Neural crest cell (in vitro differentiated cells): Measurements from ENCODE around the gene GAD1. TPM values are rescaled to one million over a fixed set of nuclear protein-coding genes. Genes with fewer than 3 reads are reported as not detected.

Experiments
- DNase-seq: peaks from one replicate; pipeline ENCODE4 v3.0.0; 2021; ENCODE audit warnings: low read depth, mixed read lengths, low spot score
- H3K27ac Mint-ChIP-seq: one replicate; pipeline ENCODE4 v1.8.0; 2021; ENCODE audit warnings: mild to moderate bottlenecking, mixed read lengths; ENCODE audit not compliant: unreplicated experiment
- H3K27me3 Mint-ChIP-seq: 2 replicates; pipeline ENCODE4 v1.8.0; 2021; ENCODE audit warnings: low read depth, mild to moderate bottlenecking, mixed read lengths
- H3K36me3 Mint-ChIP-seq: 2 replicates; pipeline ENCODE4 v1.8.0; 2021; ENCODE audit warnings: low read depth, mild to moderate bottlenecking, mixed read lengths
- H3K4me1 Mint-ChIP-seq: 2 replicates; pipeline ENCODE4 v1.8.0; 2021; ENCODE audit warnings: mixed read lengths
- H3K4me3 Mint-ChIP-seq: one replicate; pipeline ENCODE4 v1.8.0; 2021; ENCODE audit warnings: mild to moderate bottlenecking, mixed read lengths
- H3K9me3 Mint-ChIP-seq: 2 replicates; pipeline ENCODE4 v1.8.0; 2021; ENCODE audit warnings: mixed read lengths
- total RNA-seq: library from RNA; stranded (reverse); gene quantifications from 2 replicates; pipeline ENCODE4 v1.2.1, GENCODE V29; 2021
- TF ChIP-seq, protein P1 (sequence below): fragments of 200-600 bp; sonication (generic); conservative IDR thresholded peaks from 2 replicates; pipeline ENCODE4 v1.5.0; 2021; ENCODE audit warnings: antibody characterized with exemption, mild to moderate bottlenecking

The GAD1 gene
- total RNA-seq, 1 donor from 2014 or later: 0.82 TPM

GRCh38 chr2:170819680-170820664, 3.3 kb downstream of the GAD1 start:
- Mint-ChIP-seq H3K27ac (no peak overlapping the region), H3K4me1 (peaks cover 46% of the 10 kb centered on the region), H3K4me3 (peak overlapping the region; percentile 61), H3K9me3 (no peaks in the 10 kb centered on the region), H3K36me3 (peaks cover 3% of the 10 kb centered on the region), H3K27me3 (peaks cover 99% of the 10 kb centered on the region)
- DNase-seq: no peak
- TF ChIP-seq, protein P1, sequence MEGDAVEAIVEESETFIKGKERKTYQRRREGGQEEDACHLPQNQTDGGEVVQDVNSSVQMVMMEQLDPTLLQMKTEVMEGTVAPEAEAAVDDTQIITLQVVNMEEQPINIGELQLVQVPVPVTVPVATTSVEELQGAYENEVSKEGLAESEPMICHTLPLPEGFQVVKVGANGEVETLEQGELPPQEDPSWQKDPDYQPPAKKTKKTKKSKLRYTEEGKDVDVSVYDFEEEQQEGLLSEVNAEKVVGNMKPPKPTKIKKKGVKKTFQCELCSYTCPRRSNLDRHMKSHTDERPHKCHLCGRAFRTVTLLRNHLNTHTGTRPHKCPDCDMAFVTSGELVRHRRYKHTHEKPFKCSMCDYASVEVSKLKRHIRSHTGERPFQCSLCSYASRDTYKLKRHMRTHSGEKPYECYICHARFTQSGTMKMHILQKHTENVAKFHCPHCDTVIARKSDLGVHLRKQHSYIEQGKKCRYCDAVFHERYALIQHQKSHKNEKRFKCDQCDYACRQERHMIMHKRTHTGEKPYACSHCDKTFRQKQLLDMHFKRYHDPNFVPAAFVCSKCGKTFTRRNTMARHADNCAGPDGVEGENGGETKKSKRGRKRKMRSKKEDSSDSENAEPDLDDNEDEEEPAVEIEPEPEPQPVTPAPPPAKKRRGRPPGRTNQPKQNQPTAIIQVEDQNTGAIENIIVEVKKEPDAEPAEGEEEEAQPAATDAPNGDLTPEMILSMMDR: no peak

GRCh38 chr2:170820757-170821530, 4.3 kb downstream of the GAD1 start:
- no peak overlapping the region for H3K27ac Mint-ChIP-seq
- peaks cover 40% of the 10 kb centered on the region for H3K4me1 Mint-ChIP-seq
- peak overlapping the region; percentile 10 for H3K4me3 Mint-ChIP-seq
- DNase-seq: no peak
- peaks cover 98% of the 10 kb centered on the region for H3K27me3 Mint-ChIP-seq
- TF ChIP-seq, protein P1: no peak
- H3K36me3 Mint-ChIP-seq: peaks cover 3% of the 10 kb centered on the region
- H3K9me3 Mint-ChIP-seq: no peaks in the 10 kb centered on the region

DNA sequence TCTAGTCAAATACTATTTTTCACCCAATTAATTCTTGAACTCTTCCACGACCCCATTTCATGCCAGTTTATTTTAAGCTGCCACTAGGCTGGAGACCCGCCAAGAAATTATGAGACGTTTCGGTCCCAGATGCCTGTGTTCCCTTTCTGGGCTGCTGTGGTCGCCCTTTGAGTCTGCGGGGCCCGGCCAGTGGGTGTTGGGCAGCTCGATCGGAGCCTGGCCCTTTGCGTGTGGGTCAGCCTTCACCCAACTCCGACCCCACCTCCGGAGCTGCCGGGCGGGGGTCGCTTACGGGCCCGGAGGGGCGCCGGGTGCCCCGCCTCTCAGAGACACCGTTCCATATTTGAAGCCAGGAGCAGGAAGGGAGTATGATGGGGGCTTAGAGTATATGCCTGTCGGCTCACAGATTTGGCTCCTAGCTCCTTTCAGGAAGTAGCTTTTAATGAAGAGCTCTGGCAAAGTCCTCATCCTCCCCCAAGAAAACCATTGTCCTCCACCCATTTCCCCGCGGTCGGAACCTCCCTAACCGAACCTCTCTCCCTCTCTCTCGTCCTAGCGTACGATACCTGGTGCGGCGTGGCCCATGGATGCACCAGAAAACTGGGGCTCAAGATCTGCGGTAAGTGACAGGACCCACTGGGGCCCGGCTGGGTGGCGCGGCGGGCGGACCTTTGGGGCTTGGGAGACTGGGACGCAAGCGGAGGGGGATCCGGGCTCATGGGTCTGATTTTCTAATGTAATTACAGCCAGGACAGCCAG, 5.0 kb downstream of the GAD1 start:
- no peak for DNase-seq
- Mint-ChIP-seq H3K27ac (no peak overlapping the region), H3K4me1 (peaks cover 35% of the 10 kb centered on the region), H3K27me3 (peaks cover 97% of the 10 kb centered on the region), H3K4me3 (peak overlapping the region; percentile 86), H3K36me3 (peaks cover 3% of the 10 kb centered on the region), H3K9me3 (no peaks in the 10 kb centered on the region)
- TF ChIP-seq, protein P1: no peak

DNA sequence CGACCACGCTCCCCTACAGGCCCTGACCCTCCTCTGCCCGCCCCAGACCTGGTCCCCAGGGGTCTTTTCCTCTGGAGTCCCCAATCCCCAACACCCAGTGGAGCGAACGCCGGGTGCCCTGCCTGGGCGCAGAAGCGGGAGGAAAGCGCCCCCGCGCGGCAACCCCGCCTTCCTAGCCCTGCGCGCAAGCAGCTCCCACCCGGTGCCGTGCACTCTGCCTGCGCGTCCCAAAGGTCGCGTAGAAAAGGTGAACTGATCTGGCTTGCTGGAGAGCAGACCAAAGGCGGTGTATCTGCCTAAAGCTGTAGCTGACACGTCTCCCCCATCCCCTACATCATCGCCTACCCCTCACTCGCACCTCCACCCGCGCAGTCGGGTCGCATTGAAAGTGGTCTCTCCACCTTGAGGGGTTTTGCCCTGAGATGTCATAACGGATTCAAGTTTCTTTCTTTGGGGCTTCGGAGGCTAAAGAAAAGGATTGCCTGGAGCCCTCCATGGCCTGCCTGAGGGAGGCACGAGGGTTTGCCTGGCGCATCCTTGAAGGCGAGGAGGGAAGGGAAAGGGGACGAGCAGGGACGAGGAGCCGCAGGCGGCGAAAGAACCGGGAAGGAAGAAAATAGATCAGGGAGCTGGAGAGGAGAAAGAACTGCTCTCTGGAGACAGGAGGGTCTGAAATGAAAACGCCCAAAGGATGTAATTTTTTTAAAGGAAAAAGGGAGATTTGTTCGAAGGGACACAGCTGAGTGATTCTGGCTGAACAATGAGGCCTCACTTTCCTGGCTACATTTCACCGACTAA, 5.8 kb downstream of the GAD1 start:
- DNase-seq: peak; percentile 47
- Mint-ChIP-seq H3K9me3 (no peaks in the 10 kb centered on the region), H3K4me1 (peaks cover 32% of the 10 kb centered on the region), H3K27ac (no peak overlapping the region), H3K27me3 (peaks cover 97% of the 10 kb centered on the region), H3K36me3 (peaks cover 3% of the 10 kb centered on the region), H3K4me3 (peak overlapping the region; percentile 86)
- TF ChIP-seq, protein P1: peak; percentile 40
